Stimulated activated naive CD4-positive, alpha-beta T cell (primary cell): Measurements from ENCODE around the gene HYDIN.
"Not testable (repeated sequence)": the region's sequence is repeated elsewhere in the genome, so short reads cannot be mapped to it uniquely, and the experiment has no call there.

Experiments used
- DNase-seq, 6 experiments: peaks; one replicate each; lab custom pipeline; 2025; lab: John Stamatoyannopoulos, UW

The HYDIN gene

DNA sequence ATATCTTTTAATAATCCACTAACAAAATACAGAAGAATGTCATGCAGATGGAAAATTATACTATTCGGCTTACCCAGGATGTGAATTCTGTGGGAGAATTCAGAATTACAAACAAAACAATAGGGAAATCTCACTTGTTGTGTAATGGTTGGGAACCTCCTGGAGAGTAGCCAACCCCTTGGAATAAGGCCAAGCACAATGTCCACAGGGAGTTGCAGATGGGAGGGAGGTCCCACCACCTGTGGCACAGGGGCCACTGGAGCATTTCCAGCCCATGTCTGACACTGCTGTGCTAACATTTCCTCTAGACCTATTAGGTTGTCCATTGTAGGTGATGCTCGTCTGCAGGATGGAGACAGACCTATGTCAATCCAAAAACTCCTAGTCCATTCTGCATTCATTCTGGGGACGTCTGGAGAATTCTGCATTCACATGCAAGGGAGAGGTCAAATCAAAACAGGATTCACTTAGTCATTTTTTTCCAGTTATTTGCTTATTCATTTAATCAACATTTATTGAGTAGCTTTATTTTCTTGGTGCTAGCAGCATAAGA, 120.8 kb downstream of the HYDIN start:
- DNase-seq: not testable (repeated sequence)

DNA sequence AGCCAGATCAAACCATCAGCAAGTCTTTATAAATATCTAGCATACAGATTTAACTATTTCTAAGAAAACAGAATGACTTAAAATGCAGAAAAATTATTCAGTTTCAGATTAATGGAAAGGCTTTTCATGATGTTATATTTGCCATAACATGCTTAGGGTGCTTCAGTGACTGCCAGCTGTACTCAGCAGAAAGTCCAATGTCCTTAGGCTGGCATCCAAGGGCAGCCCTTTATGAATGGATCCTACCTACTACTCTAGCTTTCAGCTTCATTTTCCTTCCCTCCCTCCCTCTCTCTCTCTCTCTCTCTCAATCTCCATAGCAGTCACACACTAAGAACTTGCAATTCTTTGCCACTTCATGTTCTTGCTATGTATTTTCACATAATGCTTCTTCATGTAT, 124.6 kb downstream of the HYDIN start:
- not testable (repeated sequence) for DNase-seq

- DNase-seq: not testable (repeated sequence)
Measured at GRCh38 chr16:71083573-71083972, 146.9 kb downstream of the HYDIN start.

DNA sequence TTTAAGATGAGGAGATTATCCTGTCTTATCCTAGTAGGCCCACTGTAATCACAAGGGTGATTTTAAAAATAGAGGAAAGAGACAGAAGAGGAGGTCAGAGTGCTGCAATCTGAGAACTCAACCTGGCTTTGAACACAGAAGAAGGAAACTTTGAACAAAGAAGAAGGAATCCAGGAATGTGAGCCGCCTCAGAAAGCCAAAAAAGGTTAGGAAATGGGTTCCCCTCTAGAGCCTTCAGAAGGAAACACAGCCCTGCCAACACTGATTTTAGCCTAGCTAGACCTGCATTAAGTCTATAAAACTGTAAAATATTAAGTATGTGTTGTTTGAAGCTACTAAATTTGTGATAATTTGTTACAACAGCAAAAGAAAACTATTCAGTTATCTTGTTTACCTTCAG, 149.7 kb downstream of the HYDIN start:
- DNase-seq: not testable (repeated sequence)

- DNase-seq: not testable (repeated sequence)
Measured at GRCh38 chr16:71080262-71080661, 150.3 kb downstream of the HYDIN start.

GRCh38 chr16:71070651-71071050, 159.9 kb downstream of the HYDIN start:
- not testable (repeated sequence) for DNase-seq

DNA sequence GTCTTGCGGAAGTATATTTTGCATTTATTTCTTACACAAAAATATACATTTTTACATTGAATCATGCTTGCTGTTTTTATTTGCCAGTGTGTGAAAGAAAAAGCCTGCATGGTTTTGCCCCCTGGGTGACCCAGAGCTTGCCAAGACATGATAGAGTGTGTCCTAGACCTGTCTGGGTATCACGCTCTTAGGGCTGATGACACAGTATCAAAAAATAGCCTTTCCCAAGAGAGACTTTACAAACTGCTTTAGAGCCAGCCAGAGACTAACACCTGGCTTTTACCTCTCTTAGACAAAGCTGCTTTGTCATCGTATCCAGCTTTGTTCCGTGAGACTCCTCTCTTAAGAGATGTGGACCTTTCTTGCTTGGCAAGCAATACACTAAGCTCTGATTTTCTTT, 160.7 kb downstream of the HYDIN start:
- not testable (repeated sequence) for DNase-seq

- DNase-seq: not testable (repeated sequence)
Measured at GRCh38 chr16:71053897-71054609, 176.5 kb downstream of the HYDIN start.

GRCh38 chr16:71050307-71050706, 180.2 kb downstream of the HYDIN start:
- DNase-seq: not testable (repeated sequence)

- not testable (repeated sequence) for DNase-seq
Measured at GRCh38 chr16:71039368-71040111, 191.0 kb downstream of the HYDIN start.

GRCh38 chr16:71038421-71038820, 192.1 kb downstream of the HYDIN start:
- not testable (repeated sequence) for DNase-seq

DNA sequence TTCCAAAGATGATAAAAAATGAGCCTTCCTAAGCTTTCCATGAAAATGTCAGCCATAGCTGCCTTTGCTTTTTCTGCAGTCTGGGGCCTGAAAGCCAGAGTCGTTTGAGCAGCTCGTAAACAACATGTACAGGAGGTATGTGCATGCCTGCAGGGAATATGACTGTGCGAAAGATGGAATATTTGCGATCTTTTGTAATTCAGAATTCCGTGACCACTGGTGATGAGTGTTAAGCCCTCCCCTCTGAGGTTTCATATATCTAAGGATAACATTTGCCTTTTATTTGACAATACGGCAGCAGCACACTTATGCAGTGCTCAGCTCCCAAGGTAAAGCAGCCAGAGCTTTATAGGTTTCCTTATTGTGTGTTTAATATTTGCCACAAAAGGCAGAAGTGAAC, 192.5 kb downstream of the HYDIN start:
- not testable (repeated sequence) for DNase-seq

GRCh38 chr16:71028032-71028727, 202.3 kb downstream of the HYDIN start:
- not testable (repeated sequence) for DNase-seq

DNA sequence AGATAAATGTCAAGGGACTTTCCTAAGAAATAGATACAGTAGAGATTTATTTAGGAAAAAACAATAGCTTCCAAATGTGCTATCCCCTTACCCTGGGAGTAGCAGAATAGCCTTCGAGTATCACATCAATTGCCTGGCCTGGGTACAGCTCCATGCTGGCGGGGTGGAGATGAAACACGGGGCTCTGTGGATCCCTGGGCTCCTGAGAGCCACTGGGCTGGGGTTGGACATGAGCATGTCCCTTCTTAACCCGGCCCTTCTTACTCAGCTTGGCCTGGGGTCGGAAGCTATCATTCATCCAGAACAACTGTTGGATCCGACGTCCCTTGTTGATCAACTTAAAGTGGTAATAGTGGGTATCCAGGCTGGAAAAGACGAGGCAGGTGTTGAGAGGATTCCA, 203.0 kb downstream of the HYDIN start:
- DNase-seq: not testable (repeated sequence)

GRCh38 chr16:71023851-71024439, 206.6 kb downstream of the HYDIN start:
- not testable (repeated sequence) for DNase-seq

DNA sequence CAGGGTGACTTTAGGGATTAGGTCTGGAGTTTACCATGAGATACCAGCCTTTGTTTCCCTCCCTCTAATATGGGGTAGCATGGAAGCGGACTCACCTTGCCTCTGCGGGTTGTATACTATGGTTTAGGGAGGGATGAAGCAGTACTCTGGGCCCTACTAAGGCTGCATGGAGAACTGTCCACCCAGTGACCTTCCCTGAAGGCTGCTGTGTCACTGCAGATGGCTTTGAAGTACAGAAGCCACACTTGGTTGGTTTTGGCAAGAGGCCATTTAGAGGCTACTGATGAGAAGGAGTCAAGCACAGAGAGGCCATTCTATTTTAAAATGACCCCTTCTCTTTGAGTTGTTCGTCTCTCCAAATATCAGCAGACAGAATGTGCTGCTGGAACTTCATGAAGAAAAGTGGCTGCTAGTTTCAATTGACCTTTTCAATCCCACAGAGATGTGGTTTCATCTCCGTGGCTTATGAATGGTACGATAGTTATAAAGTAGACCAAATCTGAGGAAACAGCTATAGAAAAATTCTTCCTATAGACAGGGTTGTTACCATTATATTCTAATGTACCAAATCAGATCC, 208.5 kb downstream of the HYDIN start:
- not testable (repeated sequence) for DNase-seq

DNA sequence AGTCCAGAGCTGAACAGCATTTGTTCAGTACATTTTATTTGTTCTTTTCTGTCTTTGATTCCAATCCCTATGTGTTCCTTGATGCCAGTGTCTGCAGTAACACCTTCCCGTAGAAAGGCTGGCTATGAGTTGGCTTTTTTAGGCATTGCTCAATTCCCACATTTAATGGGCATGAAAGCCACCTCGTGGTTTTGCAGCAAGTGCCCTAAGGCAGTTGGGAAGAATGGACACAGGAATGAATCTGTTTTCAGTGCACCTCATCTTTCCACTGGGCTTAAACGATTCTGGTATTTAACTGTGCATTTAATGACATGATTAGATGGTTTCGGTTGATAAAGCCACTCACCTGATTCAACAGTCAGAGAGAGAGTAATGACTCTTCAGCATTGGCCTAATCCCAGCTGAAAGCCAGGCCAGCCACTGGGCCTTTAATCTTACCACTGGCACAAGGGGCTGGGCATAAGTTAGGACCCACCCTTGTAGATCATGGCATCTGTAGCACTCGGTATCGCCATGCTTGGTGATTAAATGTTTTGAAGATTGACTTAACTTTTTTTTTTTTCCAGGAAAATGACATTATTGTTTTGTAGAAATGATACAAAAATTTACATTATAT, 211.3 kb downstream of the HYDIN start:
- DNase-seq: not testable (repeated sequence)

DNA sequence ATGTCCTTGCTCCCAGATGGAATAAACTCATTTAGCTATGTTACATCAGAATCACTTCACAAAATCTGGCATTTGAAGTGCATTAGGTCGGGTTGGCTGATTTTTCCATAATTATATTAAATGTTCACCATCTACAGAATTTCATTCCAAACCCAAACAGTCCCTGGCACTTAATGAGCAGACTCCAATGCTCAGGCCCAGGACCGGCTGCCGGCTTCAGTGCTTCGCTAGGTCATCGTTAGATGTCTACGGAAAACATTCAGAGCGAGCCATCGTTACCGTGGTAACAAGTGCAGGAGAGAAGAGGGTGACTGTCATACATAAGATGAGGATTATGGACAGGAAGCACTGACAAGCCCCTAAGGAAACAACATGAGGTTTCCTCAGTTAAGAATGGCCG, 215.1 kb downstream of the HYDIN start:
- DNase-seq: not testable (repeated sequence)

DNA sequence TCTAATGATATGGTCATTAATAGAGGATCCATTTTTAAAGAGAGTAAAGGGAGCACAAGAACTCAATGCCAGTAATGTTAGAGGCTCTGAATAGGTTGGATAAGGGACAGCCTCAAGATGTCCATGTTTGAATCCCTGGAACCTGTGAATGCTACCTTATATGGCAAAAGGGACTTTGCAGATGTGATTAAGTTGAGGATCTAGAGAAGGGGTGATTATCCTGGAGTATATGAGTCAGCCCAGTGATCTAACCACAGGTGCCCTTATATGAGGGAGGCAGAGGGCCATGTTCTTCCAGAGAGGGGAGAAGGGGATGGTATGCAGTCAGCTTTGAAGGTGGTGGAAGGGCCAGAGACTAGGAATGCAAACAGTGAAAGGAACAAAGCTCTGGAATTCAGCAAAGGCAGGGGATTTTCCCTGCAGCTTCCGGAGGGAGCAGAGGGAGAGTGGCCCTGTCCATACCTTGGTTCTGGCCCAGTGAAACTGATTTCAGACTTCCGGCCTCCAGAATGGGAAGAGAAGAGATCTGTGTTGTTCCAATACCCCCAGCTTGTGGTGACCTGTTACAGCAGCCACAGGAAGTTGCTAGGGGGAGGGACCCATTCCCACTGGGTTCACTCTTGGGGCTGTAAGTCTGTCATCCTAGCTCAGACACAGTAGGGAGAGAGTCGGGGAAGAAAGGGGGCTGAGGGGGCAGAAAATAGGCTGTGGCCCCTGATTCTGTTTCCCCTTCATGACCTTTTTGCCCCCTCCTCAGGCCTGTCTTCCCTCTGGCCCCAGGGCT, 220.9 kb downstream of the HYDIN start:
- not testable (repeated sequence) for DNase-seq

GRCh38 chr16:71006516-71006915, 224.0 kb downstream of the HYDIN start:
- DNase-seq: not testable (repeated sequence)
